SK-N-MC (cell line): ENCODE measurements around the gene SLC35A3.
"Not testable (repeated sequence)": the region's sequence is repeated elsewhere in the genome, so short reads cannot be mapped to it uniquely, and the experiment has no call there.

Experiments
- DNase-seq: peaks from one replicate; pipeline ENCODE4 v3.0.0-alpha.2; 2011; ENCODE audit warnings: low read depth, low spot score
- H3K27ac ChIP-seq: fragments of 200-600 bp; sonication (generic); 2 replicates; pipeline ENCODE4 v1.5.1; 2016; ENCODE audit warnings: mixed run types
- H3K36me3 ChIP-seq: fragments of 200-600 bp; sonication (generic); 2 replicates; pipeline ENCODE4 v1.6.1; 2017; ENCODE audit warnings: antibody characterized with exemption, low read length, mixed read lengths; ENCODE audit not compliant: insufficient read depth
- H3K4me3 ChIP-seq: fragments of 200-600 bp; sonication (generic); 2 replicates; pipeline ENCODE4 v1.5.1; 2016
- H3K9ac ChIP-seq: fragments of 200-600 bp; sonication (generic); 2 replicates; pipeline ENCODE4 v1.8.0; 2017; ENCODE audit warnings: mixed run types, mixed read lengths; ENCODE audit not compliant: insufficient read length
- H3K9me3 ChIP-seq: fragments of 200-600 bp; sonication (generic); 2 replicates; pipeline ENCODE4 v1.6.1; 2017; ENCODE audit warnings: low read depth, mild to moderate bottlenecking, antibody characterized with exemption, low read length, moderate library complexity, mixed read lengths
- EZH2 ChIP-seq: fragments of 200-600 bp; sonication (generic); IDR thresholded peaks from one replicate; pipeline ENCODE4 v1.6.1; 2017; ENCODE audit warnings: antibody characterized with exemption
- FOXP2 ChIP-seq: optimal IDR thresholded peaks from 2 replicates; pipeline ENCODE3; 2011; ENCODE audit warnings: mild to moderate bottlenecking, moderate library complexity; ENCODE audit not compliant: insufficient read depth; ENCODE audit errors: extremely low read length, control extremely low read depth
- POLR2AphosphoS5 ChIP-seq: IDR thresholded peaks from 2 replicates; pipeline ENCODE4 v1.6.1; 2012; ENCODE audit warnings: mild to moderate bottlenecking, low read depth, low read length, borderline replicate concordance

SLC35A3 gene

DNA sequence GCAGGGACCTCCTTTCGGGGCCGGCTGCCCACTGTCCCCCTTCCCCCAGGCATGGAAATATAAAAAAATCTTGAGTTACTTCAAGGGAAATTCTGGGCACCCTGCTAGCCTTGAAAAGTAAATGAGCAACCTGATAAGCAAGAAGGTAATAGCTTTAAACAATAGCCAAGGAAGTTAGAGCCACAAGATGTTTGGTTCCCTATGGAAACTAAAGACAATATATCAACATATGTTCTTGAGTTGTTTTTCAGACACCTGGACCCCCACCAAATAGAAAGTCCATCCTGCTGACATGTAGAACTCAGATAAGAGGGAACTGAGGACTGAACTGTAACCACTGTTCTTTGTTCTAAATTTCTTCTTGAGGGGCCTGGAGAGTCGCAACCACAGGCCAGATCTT, 19.3 kb upstream of the SLC35A3 start:
- no peaks in the 10 kb centered on the region for H3K36me3 ChIP-seq
- no peaks in the 10 kb centered on the region for H3K9me3 ChIP-seq
- H3K4me3 ChIP-seq = no peak overlapping the region
- no peak for TF ChIP-seq POLR2AphosphoS5
- no peak for TF ChIP-seq FOXP2
- no peak for TF ChIP-seq EZH2
- H3K9ac ChIP-seq = no peak overlapping the region
- no peak overlapping the region for H3K27ac ChIP-seq
- no peak for DNase-seq

DNA sequence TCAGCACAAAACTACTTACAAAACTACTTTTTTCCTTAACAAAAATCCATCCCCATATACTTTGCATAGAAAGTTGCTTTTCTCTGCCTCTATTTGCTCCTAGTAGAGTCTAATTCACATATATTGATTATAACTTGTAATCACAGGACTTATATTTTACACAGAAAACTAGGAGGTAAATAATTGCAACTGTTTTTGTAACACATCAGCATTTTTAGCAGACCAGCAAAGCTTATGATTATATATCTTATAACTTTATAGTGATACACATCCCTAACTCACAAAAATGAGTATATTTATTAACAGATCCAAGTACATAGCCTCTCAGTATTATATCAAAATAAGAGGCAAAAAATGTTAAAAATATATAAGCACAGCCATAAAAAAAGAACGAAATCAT, 17.3 kb upstream of the SLC35A3 start:
- Histone ChIP-seq H3K9ac (no peak overlapping the region), H3K36me3 (no peaks in the 10 kb centered on the region), H3K4me3 (no peak overlapping the region), H3K27ac (no peak overlapping the region), H3K9me3 (no peaks in the 10 kb centered on the region)
- no peak for DNase-seq
- TF ChIP-seq EZH2 = no peak
- TF ChIP-seq FOXP2 = no peak
- no peak for TF ChIP-seq POLR2AphosphoS5

DNA sequence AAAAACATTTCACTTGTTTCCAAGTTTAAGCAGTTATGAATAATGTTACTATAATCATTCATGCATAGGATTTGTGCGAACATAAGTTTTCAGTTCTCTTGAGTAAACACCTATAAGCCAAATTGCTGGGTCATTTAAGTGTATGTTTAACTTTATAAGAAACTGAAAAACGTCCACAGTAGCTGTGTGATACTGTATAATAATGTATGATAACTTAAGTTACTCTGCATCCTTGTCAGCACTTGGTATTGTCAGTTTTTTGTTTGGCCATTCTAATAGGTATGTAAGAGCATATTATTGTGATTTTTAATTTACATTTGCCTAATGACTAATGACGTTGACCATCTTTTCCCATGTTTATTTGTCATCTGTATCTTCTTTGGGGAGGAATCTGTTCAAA, 14.4 kb upstream of the SLC35A3 start:
- no peak for TF ChIP-seq EZH2
- TF ChIP-seq FOXP2 = no peak
- no peak for TF ChIP-seq POLR2AphosphoS5

GRCh38 chr1:99956755-99957154, 13.0 kb upstream of the SLC35A3 start:
- no peak for TF ChIP-seq EZH2
- no peak for TF ChIP-seq FOXP2
- TF ChIP-seq POLR2AphosphoS5 = no peak
- no peak overlapping the region for H3K9ac ChIP-seq
- H3K36me3 ChIP-seq = no peaks in the 10 kb centered on the region
- H3K27ac ChIP-seq = no peak overlapping the region
- DNase-seq = no peak
- H3K9me3 ChIP-seq = no peaks in the 10 kb centered on the region
- H3K4me3 ChIP-seq = no peak overlapping the region

More for the DNA sequence above, 14.4 kb upstream of the SLC35A3 start:
- Histone ChIP-seq H3K4me3 (no peak overlapping the region), H3K9ac (no peak overlapping the region), H3K9me3 (no peaks in the 10 kb centered on the region), H3K36me3 (no peaks in the 10 kb centered on the region), H3K27ac (no peak overlapping the region)
- no peak for DNase-seq

GRCh38 chr1:99957818-99958217, 12.0 kb upstream of the SLC35A3 start:
- no peak for TF ChIP-seq POLR2AphosphoS5
- TF ChIP-seq FOXP2 = no peak
- H3K4me3 ChIP-seq = no peak overlapping the region
- no peak for DNase-seq

DNA sequence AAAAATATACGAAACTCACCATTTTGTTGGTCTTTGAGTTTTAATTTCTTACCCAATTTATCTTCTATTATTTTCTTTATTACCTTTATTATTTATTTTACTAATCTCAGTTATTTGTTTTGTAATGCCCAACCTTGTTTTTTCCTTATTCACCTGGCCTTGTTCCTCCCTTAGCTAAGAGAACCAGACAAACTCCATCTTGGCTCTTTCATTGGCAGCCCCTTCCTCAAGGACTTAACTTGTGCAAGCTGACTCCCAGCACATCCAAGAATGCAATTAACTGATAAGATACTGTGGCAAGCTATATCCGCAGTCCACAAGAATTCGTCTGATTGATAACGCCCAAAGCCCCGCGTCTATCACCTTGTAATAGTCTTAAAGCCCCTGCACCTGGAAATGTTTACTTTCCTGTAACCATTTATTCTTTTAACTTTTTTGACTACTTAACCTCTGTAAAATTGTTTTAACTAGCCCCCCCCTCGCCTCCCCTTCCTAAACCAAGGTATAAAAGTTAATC, 10.5 kb upstream of the SLC35A3 start:
- not testable (repeated sequence) for DNase-seq, H3K4me3 ChIP-seq, H3K27ac ChIP-seq, H3K36me3 ChIP-seq, H3K9me3 ChIP-seq, H3K9ac ChIP-seq

More at GRCh38 chr1:99957818-99958217, 12.0 kb upstream of the SLC35A3 start:
- no peaks in the 10 kb centered on the region for H3K9me3 ChIP-seq
- no peak overlapping the region for H3K9ac ChIP-seq
- no peak overlapping the region for H3K27ac ChIP-seq
- no peaks in the 10 kb centered on the region for H3K36me3 ChIP-seq

DNA sequence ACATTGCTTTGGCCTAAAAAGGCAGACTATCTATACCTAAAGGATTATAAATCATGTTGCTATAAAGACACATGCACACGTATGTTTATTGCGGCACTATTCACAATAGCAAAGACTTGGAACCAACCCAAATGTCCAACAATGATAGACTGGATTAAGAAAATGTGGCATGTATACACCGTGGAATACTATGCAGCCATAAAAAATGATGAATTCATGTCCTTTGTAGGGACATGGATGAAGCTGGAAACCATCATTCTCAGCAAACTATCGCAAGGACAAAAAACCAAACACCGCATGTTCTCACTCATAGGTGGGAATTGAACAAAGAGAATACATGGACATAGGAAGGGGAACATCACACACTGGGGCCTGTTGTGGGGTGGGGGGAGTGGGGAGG, 9.5 kb upstream of the SLC35A3 start:
- DNase-seq, H3K9me3 ChIP-seq, H3K27ac ChIP-seq, H3K4me3 ChIP-seq, H3K36me3 ChIP-seq, H3K9ac ChIP-seq: not testable (repeated sequence)

- H3K9me3 ChIP-seq = no peaks in the 10 kb centered on the region
- TF ChIP-seq POLR2AphosphoS5 = no peak
- no peak for TF ChIP-seq EZH2
- TF ChIP-seq FOXP2 = no peak
- no peak overlapping the region for H3K4me3 ChIP-seq
- no peak for DNase-seq
- H3K36me3 ChIP-seq = no peaks in the 10 kb centered on the region
- H3K9ac ChIP-seq = no peak overlapping the region
- no peak overlapping the region for H3K27ac ChIP-seq
Measured at GRCh38 chr1:99963041-99963795, 6.6 kb upstream of the SLC35A3 start.

GRCh38 chr1:99964806-99965205, 5.0 kb upstream of the SLC35A3 start:
- no peak overlapping the region for H3K4me3 ChIP-seq
- DNase-seq = no peak
- no peaks in the 10 kb centered on the region for H3K9me3 ChIP-seq
- no peaks in the 10 kb centered on the region for H3K36me3 ChIP-seq
- H3K9ac ChIP-seq = no peak overlapping the region
- TF ChIP-seq POLR2AphosphoS5 (no peak), FOXP2 (no peak), EZH2 (no peak)
- no peak overlapping the region for H3K27ac ChIP-seq
